NB4 (cell line): Measurements from ENCODE around the gene NDRG4.
A peak's percentile ranks its signal among the peaks of the same experiment; 100 is the strongest.

Source experiments
- DNase-seq: peaks from one replicate; pipeline ENCODE4 v3.0.0; 2010; ENCODE audit warnings: low read depth
- H3K4me3 ChIP-seq: one replicate; pipeline ENCODE4 v1.5.1; 2011; ENCODE audit warnings: mild to moderate bottlenecking, low read depth, low read length, moderate library complexity
- CTCF ChIP-seq: IDR thresholded peaks from one replicate; pipeline ENCODE4 v1.5.1; 2012; ENCODE audit warnings: low read depth, low read length
- MAX ChIP-seq: IDR thresholded peaks from 2 replicates; pipeline ENCODE4 v1.6.1; 2011; ENCODE audit warnings: low read depth, low read length
- MYC ChIP-seq: IDR thresholded peaks from 2 replicates; pipeline ENCODE4 v1.6.1; 2011; ENCODE audit warnings: low read depth, low read length
- POLR2A ChIP-seq: IDR thresholded peaks from 2 replicates; pipeline ENCODE4 v1.6.1; 2011; ENCODE audit warnings: mild to moderate bottlenecking; ENCODE audit not compliant: insufficient read length; ENCODE audit errors: extremely low read depth

Gene NDRG4

GRCh38 chr16:58503863-58504688, 4.1 kb downstream of the NDRG4 start:
- no peak overlapping the region for H3K4me3 ChIP-seq
- TF ChIP-seq MYC (no peak), POLR2A (no peak), CTCF (no peak), MAX (no peak)
- DNase-seq = no peak

GRCh38 chr16:58506241-58507194, 6.6 kb downstream of the NDRG4 start:
- no peak for DNase-seq
- TF ChIP-seq CTCF (no peak), MAX (no peak), MYC (no peak), POLR2A (no peak)
- no peak overlapping the region for H3K4me3 ChIP-seq

- peak; percentile 65 for DNase-seq
Measured at GRCh38 chr16:58507195-58507962, 7.4 kb downstream of the NDRG4 start.

GRCh38 chr16:58507963-58508670, 8.2 kb downstream of the NDRG4 start:
- TF ChIP-seq POLR2A (no peak), MAX (no peak), MYC (no peak), CTCF (no peak)
- no peak for DNase-seq
- H3K4me3 ChIP-seq = no peak overlapping the region

More at GRCh38 chr16:58507195-58507962, 7.4 kb downstream of the NDRG4 start:
- no peak for TF ChIP-seq POLR2A
- TF ChIP-seq CTCF = peak; percentile 68
- H3K4me3 ChIP-seq = no peak overlapping the region

GRCh38 chr16:58508671-58509251, 8.8 kb downstream of the NDRG4 start:
- no peak overlapping the region for H3K4me3 ChIP-seq
- TF ChIP-seq CTCF (no peak), MAX (no peak), MYC (no peak), POLR2A (no peak)
- DNase-seq = no peak
